CD1c-positive myeloid dendritic cell (primary cell): ENCODE measurements around the gene CKAP4.

Experiments used
- DNase-seq: peaks from one replicate; pipeline ENCODE4 v3.0.0-alpha.2; 2016; ENCODE audit errors: extremely low spot score

The CKAP4 gene

GRCh38 chr12:106274575-106275121 is 26.8 kb upstream of the CKAP4 start:
- DNase-seq: no peak

DNA sequence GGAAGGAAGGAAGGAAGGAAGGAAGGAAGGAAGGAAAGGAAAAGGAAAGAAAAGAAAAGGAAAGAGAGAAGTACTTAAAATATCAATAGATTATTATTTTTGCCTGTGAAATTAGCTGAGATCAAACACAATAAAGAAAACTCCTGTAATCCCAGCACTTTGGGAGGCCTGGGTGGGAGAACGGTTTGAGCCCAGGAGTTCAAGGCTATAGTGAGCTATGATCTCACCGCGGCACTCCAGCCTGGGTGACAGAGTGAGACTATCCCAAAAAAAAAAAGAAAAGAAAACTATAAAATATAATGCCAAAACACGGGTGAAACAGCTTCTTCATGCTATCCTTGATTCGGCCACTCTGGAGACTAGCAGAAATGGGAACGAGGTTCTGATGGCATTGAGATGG is 26.2 kb upstream of the CKAP4 start:
- DNase-seq: no peak

DNA sequence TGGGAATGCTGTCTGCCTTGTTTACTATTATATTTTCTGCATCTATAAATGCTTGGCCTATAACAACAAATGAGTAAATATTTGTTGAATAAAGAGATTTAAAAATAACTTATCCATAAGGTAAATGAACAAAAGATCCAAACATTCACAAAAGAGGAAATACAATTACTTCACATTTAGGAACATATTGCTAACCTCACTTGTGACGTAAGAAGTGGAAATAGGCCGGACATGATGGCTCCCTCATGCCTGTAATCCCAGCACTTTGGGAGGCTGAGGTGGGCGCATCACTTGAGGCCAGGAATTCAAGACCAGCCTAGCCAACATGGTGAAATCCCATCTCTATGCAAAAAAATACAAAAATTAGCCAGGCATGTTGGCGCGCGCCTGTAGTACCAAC is 25.7 kb upstream of the CKAP4 start:
- DNase-seq: peak; percentile 33

DNA sequence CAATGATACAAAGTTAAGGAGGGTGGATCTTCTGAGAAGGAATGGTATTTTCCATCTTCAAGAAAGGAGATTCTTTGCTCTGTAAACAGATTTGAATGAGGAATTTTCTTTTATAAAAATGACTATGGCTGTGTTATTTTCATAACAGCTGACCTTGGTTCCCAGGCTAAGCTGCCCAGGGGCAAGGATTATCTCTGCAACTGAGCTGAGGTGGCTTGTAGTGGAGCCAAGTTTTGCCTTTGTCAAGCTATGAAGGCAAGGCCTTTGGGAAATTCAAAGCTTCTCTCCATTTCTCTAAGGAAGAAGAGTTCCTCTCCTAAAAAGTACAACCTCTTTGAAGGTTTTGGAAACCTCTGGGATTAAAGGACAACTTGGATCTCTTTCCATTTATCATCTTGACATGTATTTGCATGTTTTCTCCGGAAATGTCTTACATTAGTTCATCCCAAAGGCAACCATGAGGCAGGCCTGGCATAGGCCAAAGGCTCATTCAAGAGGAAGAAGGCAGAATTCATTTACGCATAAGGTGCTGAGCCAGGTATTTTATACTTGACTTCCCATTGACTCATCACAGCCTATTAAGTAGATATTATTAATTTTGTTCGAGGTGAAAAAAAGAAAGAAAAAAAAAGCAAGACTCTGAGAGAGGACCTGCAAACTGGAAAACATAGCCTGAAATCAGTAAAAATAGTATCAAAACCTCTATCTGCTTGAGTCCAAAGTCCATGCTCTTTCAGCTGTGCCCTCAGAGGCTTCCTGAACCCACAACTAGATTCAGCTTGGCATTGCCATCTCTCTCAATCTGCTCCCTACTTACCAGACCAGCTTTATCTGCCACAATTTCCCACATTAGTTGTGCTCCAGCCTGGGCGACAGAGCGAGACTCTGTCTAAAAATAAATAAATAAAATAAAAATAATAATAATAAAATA is 24.0 kb upstream of the CKAP4 start:
- DNase-seq: no peak

DNA sequence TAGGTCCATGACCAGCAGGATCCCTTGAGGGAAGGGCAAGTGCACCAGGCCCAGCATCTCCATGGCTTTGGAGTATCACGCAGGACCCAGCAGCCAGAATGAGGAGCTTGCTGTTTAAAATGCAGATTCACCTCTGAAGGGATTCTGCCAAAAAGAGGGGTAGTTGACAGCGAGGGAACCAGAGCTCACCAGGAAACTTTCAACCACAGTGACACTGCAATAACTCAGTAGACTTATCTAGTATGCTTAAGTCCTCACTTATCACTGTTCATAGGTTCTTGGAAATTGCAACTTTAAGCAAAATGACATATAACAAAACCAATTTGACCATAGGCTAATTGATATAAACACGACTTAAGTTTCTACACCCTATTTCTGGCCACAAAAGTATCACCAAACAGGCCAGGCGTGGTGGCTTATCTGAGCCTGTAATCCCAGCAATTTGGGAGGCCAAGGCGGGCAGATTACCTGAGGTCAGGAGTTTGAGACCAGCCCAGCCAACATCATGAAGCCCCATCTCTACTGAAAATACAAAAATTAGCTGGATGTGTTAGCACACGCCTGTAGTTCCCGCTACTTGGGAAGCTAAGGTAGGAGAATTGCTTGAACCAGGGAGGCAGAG is 21.4 kb upstream of the CKAP4 start:
- no peak for DNase-seq

DNA sequence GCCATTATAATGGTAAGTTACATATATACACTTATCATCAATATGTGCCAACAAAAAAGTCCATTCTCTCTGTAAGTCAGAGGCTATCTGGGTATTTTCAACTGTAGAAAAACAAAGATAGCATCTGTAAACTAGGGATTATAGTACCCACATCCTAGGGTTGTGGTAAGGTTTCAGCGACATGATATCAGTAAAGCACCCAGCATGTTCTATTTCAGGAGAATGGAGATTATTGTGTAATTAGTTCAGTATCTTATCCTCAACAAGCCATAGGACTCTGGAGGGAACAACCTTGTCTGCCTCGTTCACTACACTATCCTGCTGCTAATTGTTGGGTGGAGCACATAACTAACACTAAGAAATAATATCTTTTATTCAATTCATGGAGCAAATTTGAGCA is 19.7 kb upstream of the CKAP4 start:
- DNase-seq: no peak

- DNase-seq: no peak
Observed at GRCh38 chr12:106265116-106265515, 17.3 kb upstream of the CKAP4 start.

GRCh38 chr12:106258935-106259334 is 11.1 kb upstream of the CKAP4 start:
- no peak for DNase-seq

DNA sequence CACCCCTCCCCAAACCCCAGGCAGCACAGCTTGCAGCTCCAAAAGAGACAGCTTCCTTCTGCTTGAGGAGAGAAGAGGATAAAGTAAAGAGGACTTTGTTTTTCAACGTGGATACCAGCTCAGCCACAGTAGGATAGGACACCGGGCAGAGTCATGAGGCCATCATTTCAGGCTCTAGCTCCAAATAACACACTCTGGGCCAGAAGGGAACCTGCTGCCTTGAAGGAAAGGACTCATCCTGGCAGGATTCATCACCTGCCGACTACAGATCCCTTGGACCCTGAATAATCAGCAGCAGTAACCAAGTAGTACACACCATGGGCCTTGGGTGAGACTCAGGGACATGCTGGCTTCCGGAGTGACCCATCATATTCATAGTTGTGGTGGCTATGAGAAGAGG is 10.4 kb upstream of the CKAP4 start:
- DNase-seq: no peak

DNA sequence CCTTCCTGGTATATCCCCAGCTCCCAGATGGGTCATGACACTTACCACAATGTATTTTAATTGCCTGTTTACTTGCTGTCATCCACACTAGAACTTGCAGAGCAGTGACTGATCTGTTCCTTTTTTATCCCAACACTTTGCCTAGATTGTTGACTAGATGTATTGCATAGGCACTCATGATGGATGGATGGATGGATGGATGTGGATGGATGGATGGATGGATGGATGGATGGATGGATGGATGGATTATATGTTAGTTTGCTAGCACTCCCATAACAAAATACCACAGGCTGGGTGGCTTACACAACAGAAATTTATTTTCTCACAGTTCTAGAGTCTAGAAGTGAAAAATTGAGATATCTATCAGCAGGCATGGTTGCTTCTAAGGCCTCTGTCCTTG is 8.7 kb upstream of the CKAP4 start:
- DNase-seq: no peak

DNA sequence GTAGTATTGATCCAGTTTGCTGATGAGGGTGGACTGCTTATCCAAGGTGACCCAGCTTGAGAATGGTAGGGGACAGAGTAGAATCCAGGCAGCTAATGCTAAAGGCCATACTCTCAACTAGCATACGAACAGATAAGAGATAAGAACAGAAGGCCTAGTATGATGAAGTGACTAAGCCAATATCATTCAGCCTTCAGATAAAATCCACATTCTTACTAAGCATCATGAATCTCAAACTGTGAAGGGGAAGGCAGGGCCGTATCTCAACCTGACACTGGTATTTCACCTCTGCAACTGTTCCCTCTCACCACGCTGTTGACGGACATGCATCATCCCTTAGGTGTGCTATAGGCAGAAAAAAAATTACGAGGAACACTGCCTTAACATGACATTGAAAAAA is 8.1 kb upstream of the CKAP4 start:
- no peak for DNase-seq

GRCh38 chr12:106255493-106255892 is 7.7 kb upstream of the CKAP4 start:
- DNase-seq: no peak

DNA sequence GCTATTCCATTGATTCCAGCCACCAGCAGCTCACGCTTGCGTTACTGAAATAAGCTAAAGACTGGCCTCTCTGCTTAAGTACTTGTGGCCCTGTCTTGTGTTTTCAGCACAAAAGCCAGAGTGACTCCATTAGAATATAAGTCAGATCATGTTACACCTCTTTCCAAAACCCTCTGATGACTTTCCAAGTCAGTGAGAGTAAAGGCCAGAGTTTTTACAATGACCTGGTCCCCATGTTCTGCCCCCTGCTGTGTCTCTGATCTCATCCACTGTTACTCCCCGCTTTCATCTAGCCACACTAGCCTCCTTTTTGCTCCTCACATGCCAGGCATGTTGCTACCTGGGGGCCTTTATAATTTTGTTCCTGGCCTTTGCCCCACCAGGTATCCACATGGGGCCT is 6.9 kb upstream of the CKAP4 start:
- no peak for DNase-seq

GRCh38 chr12:106251631-106252455 is 4.0 kb upstream of the CKAP4 start:
- DNase-seq: peak; percentile 44

GRCh38 chr12:106249411-106250135 is 1.8 kb upstream of the CKAP4 start:
- DNase-seq: no peak

DNA sequence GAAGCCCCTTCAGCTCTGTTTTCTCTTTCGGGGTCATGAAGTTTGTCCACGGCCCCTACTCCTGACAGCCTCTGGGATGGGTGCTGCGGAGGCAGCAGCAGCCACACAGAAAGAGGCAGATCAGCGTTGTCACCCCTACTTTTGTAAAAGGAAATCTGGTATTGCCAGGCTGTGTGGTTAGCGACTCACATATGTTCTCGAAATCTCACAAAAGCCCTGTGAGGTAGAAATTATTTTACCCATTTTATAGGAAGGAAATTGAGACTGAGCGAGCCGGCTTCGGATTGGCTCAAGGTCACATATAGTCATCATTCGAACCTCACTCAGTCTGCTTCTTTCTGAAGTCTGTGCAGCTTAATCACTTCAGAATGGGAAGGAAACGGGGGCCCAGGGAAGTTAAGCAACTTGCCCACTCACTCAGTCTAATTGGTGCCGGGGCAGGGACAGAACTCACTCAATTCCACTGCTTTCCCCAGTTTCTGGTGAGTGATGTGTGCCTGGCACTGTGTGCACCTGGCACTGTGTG is 1.1 kb upstream of the CKAP4 start:
- peak; percentile 82 for DNase-seq

- DNase-seq: peak; percentile 44
Observed at GRCh38 chr12:106248312-106248845, 559 bp upstream of the CKAP4 start.

DNA sequence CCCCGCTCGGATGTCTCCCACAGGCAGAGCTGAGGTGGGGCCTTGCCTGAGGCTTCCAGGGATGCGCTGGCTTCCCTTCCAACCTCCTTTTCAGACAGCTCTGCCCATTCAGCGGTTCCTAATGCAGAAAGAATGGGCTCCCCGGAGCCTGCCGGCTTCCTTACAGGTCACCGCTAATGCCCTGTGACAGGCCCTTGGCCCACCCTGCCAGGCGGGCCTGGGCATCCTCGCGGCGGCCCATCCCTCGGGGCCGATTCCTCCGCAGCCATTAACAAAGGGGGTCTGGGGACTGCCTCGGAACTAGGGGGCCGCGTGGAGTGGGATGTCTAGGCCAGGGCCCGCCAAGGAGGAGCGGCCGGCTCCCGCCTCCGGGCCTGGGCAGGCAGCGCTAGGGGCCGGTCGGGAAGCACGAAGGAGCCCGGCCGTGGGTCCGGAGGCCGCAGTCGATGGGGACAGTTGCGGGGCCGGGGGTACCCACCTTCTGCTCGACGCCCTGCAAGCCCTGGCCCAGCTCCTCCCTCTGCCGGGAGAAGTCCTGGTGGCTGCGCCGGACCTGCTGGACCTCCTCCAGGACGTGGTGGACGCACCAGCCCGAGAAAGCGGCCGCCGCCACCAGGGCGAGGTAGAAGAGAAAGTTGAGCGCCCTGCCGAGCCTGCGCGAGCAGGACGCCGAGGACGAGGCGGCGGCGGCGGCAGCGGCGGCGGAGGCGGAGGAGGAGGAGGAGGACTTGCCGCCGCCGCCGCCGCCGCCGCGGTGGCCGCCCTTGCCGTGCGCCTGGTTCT is 738 bp downstream of the CKAP4 start:
- DNase-seq: peak; percentile 65

DNA sequence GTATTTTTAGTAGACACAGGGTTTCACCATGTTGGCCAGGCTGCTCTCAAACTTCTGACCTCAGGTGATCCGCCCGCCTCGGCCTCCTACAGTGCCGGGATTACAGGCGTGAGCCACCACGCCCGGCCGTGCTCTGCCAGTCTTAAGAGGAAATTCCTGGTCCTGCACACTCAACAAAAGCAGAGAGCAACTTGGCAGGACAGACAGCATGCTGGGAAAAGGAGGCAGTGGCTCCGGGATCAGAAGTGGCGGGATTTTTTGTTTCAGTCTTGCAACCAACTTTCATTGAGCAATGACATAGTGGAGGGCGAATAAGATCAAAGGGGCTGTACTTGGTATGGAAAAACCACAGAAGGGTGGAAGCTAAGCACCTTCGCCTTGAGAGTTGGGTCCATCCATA is 2.1 kb downstream of the CKAP4 start:
- peak; percentile 48 for DNase-seq

DNA sequence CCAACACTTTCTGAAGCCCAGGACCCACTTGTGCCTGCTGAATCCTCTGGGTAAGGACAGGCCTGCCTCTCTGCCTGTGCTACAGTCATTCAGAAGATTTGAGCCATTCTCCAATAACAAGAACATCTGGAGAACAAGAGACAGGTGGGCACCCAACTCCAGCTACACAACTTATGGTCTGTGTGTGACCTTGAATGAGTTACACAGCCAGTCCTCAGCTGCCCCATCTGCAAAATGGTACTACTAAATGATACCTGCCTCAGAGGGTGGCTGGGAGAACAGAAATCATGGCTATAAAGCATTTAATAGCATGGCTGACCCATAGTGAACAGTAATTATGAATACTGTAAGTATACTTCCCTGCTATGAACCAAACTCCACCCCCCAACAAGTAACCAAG is 4.2 kb downstream of the CKAP4 start:
- no peak for DNase-seq
